ENCODE data around the gene SEC31A.

GRCh38 chr4:82780752-82781231, 110.2 kb downstream of the SEC31A start:
- TF ChIP-seq EZH2 (IDR thresholded peaks at IDR 0.05; ENCODE audit: borderline replicate concordance) (no peak), CTCF (IDR thresholded peaks at IDR 0.05; ENCODE audit: poor library complexity) (peak; percentile 27), EZH2phosphoT487 (IDR thresholded peaks at IDR 0.05; ENCODE audit: low read depth, severe bottlenecking, unreplicated experiment) (no peak)
